ENCODE data around the gene NFIC.
"Not testable (repeated sequence)": the region's sequence is repeated elsewhere in the genome, so short reads cannot be mapped to it uniquely, and the experiment has no call there.

The NFIC gene

DNA sequence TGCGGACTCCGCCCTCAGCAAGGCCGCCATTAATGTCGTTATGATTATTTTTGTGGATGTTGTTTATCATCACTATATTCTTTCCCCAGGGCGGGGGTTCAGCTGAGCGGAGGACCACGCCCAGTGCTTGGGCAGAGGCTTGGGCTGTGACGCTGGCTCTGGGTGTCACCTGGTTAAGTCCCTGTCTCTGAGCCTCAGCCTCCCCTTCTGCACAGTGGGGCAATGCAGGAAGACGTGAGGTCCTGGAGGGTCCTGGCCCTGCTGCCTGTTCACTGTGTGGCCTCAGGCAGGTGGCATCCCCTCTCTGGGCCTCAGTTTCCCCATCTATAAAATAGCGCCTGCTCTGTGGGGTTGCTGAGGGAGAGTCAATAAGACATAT lies 32.5 kb downstream of the NFIC start:
- Histone ChIP-seq H3K9me2 (ENCODE audit: low read depth, low read length) (no peaks in the 10 kb centered on the region), H3K27me3 (ENCODE audit: insufficient read depth, low read length) (no peaks in the 10 kb centered on the region), H3F3A (ENCODE audit: insufficient read depth, low read length) (no peaks in the 10 kb centered on the region), H3K9ac (ENCODE audit: low read length) (no peak overlapping the region), H2AFZ (ENCODE audit: low read length) (no peak overlapping the region), H3K4me2 (ENCODE audit: low read length) (no peak overlapping the region), H3K9me3 (ENCODE audit: low read length) (no peaks in the 10 kb centered on the region), H4K20me1 (ENCODE audit: insufficient read depth, low read length) (no peaks in the 10 kb centered on the region), H3K36me3 (ENCODE audit: insufficient read depth, low read length) (no peaks in the 10 kb centered on the region), H3K4me3 (ENCODE audit: low read depth, low read length, poor library complexity, severe bottlenecking) (no peak overlapping the region), H3K27ac (ENCODE audit: low read depth, low read length, poor library complexity, severe bottlenecking) (no peak overlapping the region), H3K4me1 (ENCODE audit: insufficient read depth, low read length, severe bottlenecking) (no peaks in the 10 kb centered on the region), H3K79me2 (ENCODE audit: insufficient read depth, low read length) (no peaks in the 10 kb centered on the region)
- no peak for TF ChIP-seq EZH2 (IDR thresholded peaks at IDR 0.05; ENCODE audit: borderline replicate concordance, low read length)
- TF ChIP-seq, protein P1, sequence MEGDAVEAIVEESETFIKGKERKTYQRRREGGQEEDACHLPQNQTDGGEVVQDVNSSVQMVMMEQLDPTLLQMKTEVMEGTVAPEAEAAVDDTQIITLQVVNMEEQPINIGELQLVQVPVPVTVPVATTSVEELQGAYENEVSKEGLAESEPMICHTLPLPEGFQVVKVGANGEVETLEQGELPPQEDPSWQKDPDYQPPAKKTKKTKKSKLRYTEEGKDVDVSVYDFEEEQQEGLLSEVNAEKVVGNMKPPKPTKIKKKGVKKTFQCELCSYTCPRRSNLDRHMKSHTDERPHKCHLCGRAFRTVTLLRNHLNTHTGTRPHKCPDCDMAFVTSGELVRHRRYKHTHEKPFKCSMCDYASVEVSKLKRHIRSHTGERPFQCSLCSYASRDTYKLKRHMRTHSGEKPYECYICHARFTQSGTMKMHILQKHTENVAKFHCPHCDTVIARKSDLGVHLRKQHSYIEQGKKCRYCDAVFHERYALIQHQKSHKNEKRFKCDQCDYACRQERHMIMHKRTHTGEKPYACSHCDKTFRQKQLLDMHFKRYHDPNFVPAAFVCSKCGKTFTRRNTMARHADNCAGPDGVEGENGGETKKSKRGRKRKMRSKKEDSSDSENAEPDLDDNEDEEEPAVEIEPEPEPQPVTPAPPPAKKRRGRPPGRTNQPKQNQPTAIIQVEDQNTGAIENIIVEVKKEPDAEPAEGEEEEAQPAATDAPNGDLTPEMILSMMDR (IDR thresholded peaks at IDR 0.05; ENCODE audit: low read length) = no peak

DNA sequence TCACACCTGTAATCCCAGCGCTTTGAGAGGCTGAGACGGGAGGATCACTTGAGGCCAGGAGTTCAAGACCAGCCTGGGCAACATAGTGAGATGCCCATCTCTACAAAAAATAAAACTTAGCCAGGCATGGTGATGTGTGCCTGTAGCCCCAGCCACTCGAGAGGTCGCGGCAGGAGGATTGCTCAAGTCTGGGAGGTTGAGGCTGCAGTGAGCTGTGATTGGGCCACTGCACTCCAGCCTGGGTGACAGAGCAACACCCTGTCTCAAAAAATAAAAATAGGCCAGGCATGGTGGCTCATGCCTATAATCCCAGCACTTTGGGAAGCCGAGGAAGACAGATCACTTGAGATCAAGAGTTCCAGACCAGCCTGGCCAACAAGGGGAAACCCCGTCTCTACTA lies 32.9 kb downstream of the NFIC start:
- not testable (repeated sequence) for H3K4me1 ChIP-seq (ENCODE audit: insufficient read depth, low read length, severe bottlenecking); H3K9me2 ChIP-seq (ENCODE audit: low read depth, low read length); H3K27ac ChIP-seq (ENCODE audit: low read depth, low read length, poor library complexity, severe bottlenecking); H3K36me3 ChIP-seq (ENCODE audit: insufficient read depth, low read length); H3K4me3 ChIP-seq (ENCODE audit: low read depth, low read length, poor library complexity, severe bottlenecking); H3F3A ChIP-seq (ENCODE audit: insufficient read depth, low read length); H3K9ac ChIP-seq (ENCODE audit: low read length); H3K27me3 ChIP-seq (ENCODE audit: insufficient read depth, low read length); H3K9me3 ChIP-seq (ENCODE audit: low read length); H3K4me2 ChIP-seq (ENCODE audit: low read length); H4K20me1 ChIP-seq (ENCODE audit: insufficient read depth, low read length); H2AFZ ChIP-seq (ENCODE audit: low read length); H3K79me2 ChIP-seq (ENCODE audit: insufficient read depth, low read length)

DNA sequence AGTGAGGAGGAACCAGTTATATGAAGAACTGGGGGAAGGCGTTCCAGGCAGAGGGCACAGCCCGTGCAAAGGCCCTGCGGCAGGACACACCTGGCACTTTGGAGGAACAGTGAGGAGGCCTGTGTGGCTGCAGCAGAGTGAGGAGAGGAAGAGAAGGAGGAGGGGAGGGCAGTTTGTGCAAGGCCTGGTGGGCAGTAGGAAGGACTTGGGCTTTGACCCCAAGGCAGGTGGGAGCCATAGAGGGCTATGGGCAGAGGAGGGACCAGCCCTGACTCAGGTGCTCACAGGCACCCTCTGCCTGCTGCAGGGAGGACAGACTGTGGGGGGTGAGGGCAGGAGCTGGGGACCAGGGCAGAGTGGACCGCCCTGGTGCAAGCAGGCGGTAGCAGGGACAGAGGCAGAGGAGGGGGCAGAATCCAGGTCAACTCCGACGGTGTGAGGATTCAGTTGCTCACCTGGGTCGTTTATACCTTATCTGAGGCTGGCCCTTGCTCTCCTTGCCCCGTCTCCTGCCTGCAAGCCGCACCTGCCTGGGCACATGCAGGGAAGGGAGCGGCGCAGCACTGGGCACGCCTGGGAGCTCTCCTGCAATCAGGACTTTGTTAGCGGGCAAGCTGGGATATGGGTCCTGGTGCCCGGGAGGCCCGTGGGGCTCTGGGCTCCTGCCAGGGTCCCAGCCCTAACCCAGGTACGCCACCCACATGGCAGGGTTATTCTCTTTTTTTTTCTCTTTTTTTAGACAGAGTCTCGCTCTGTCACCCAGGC lies 34.8 kb downstream of the NFIC start:
- Histone ChIP-seq H3K4me1 (ENCODE audit: insufficient read depth, low read length, severe bottlenecking) (no peaks in the 10 kb centered on the region), H3K9me2 (ENCODE audit: low read depth, low read length) (no peaks in the 10 kb centered on the region), H3F3A (ENCODE audit: insufficient read depth, low read length) (no peaks in the 10 kb centered on the region), H3K4me3 (ENCODE audit: low read depth, low read length, poor library complexity, severe bottlenecking) (no peak overlapping the region), H3K36me3 (ENCODE audit: insufficient read depth, low read length) (no peaks in the 10 kb centered on the region), H4K20me1 (ENCODE audit: insufficient read depth, low read length) (no peaks in the 10 kb centered on the region), H3K27me3 (ENCODE audit: insufficient read depth, low read length) (no peaks in the 10 kb centered on the region), H3K9ac (ENCODE audit: low read length) (no peak overlapping the region), H3K9me3 (ENCODE audit: low read length) (no peaks in the 10 kb centered on the region), H3K27ac (ENCODE audit: low read depth, low read length, poor library complexity, severe bottlenecking) (no peak overlapping the region), H2AFZ (ENCODE audit: low read length) (no peak overlapping the region), H3K79me2 (ENCODE audit: insufficient read depth, low read length) (no peaks in the 10 kb centered on the region), H3K4me2 (ENCODE audit: low read length) (no peak overlapping the region)
- TF ChIP-seq, protein P1 (IDR thresholded peaks at IDR 0.05; ENCODE audit: low read length) = no peak
- TF ChIP-seq EZH2 (IDR thresholded peaks at IDR 0.05; ENCODE audit: borderline replicate concordance, low read length) = no peak

Data from OCI-LY1 (cell line).